Stimulated activated CD4-positive, alpha-beta T cell treated with anti-CD3 and anti-CD28 coated beads, Interleukin-1b, Interleukin-23, amount 100 ng/mL, for 48 hours (primary cell): Measurements from ENCODE around the gene RBPJL.
"Not testable (repeated sequence)": the region's sequence is repeated elsewhere in the genome, so short reads cannot be mapped to it uniquely, and the experiment has no call there.

Experiments used
- DNase-seq: peaks from one replicate; pipeline ENCODE4 v3.0.0-alpha.2; 2020

The RBPJL gene

GRCh38 chr20:45343532-45344167 is 37.0 kb downstream of the RBPJL start:
- no peak for DNase-seq

GRCh38 chr20:45344168-45344860 is 37.7 kb downstream of the RBPJL start:
- no peak for DNase-seq

GRCh38 chr20:45345104-45345936 is 38.7 kb downstream of the RBPJL start:
- no peak for DNase-seq

GRCh38 chr20:45346291-45346718 is 39.7 kb downstream of the RBPJL start:
- no peak for DNase-seq

GRCh38 chr20:45346851-45347250 is 40.2 kb downstream of the RBPJL start:
- DNase-seq = no peak

- no peak for DNase-seq
Observed at GRCh38 chr20:45347297-45347935, 40.8 kb downstream of the RBPJL start.

GRCh38 chr20:45347936-45348778 is 41.5 kb downstream of the RBPJL start, which contains the start of gene SDC4:
Gene SDC4, minus strand, starts transcription at chr20:45348424. Its CDS starts 40 bp downstream, at chr20:45348384.
- peak; percentile 59 for DNase-seq

- no peak for DNase-seq
Observed at GRCh38 chr20:45350217-45350616, 43.6 kb downstream of the RBPJL start.

- DNase-seq = not testable (repeated sequence)
Observed at GRCh38 chr20:45350795-45351194, 44.2 kb downstream of the RBPJL start.

- DNase-seq = no peak
Observed at GRCh38 chr20:45352729-45353128, 46.1 kb downstream of the RBPJL start.

GRCh38 chr20:45353746-45354145 is 47.1 kb downstream of the RBPJL start:
- DNase-seq = no peak

- peak; percentile 25 for DNase-seq
Observed at GRCh38 chr20:45354423-45355208, 48.0 kb downstream of the RBPJL start.

- no peak for DNase-seq
Observed at GRCh38 chr20:45355209-45356084, 48.8 kb downstream of the RBPJL start.

GRCh38 chr20:45358282-45359068 is 51.8 kb downstream of the RBPJL start:
- DNase-seq = no peak

- no peak for DNase-seq
Observed at GRCh38 chr20:45359069-45359405, 52.4 kb downstream of the RBPJL start.

- DNase-seq = no peak
Observed at GRCh38 chr20:45359406-45360148, 52.9 kb downstream of the RBPJL start.

GRCh38 chr20:45361793-45362192 is 55.2 kb downstream of the RBPJL start:
- DNase-seq = no peak

GRCh38 chr20:45362804-45363610 is 56.4 kb downstream of the RBPJL start, which contains the start of gene SYS1:
Gene SYS1, plus strand, starts transcription at chr20:45363156. Its CDS starts 376 bp downstream, at chr20:45363532.
- DNase-seq = peak; percentile 99
